Left ventricle myocardium inferior (tissue), 1 donor: Measurements from ENCODE around the gene WDFY4. TPM values are rescaled to one million over a fixed set of nuclear protein-coding genes. Genes with fewer than 3 reads are reported as not detected.

Source experiments
- DNase-seq: peaks from one replicate; pipeline ENCODE4 v3.0.0-alpha.2; 2020
- H3K27ac ChIP-seq: fragments of 200-600 bp; replicated peaks from 2 replicates; pipeline ENCODE4 v1.8.0; 2021
- H3K27me3 ChIP-seq: fragments of 200-600 bp; 2 replicates; pipeline ENCODE4 v1.8.0; 2021; ENCODE audit warnings: low read depth
- H3K36me3 ChIP-seq: fragments of 200-600 bp; 2 replicates; pipeline ENCODE4 v1.8.0; 2021
- H3K4me1 ChIP-seq: fragments of 200-600 bp; 2 replicates; pipeline ENCODE4 v1.8.0; 2021
- H3K4me3 ChIP-seq: fragments of 200-600 bp; 2 replicates; pipeline ENCODE4 v1.8.0; 2021; ENCODE audit warnings: mild to moderate bottlenecking, moderate library complexity
- H3K9me3 ChIP-seq: fragments of 200-600 bp; replicated peaks from 2 replicates; pipeline ENCODE4 v1.8.0; 2021
- intact Hi-C: fragments of 100-400 bp; cut with micrococcal nuclease; formaldehyde crosslinking; loops from one replicate; pipeline ENCODE4 v1.11.0; 2022
- total RNA-seq: library from RNA; stranded (reverse); fragmentation: NEBNext Ultra II Directional; extraction: Animal tissue kit (Norgen Biotek cat#: 25700); gene quantifications from one replicate; pipeline ENCODE4 v1.2.1, GENCODE V29; 2021
- TF ChIP-seq, protein P1 (sequence below): fragments of 200-600 bp; IDR thresholded peaks from 2 replicates; pipeline ENCODE4 v1.8.0; 2021; ENCODE audit warnings: antibody characterized with exemption, mild to moderate bottlenecking, borderline replicate concordance
- donor health status: DM: no; HTN: yes; CAD: no; lungs with severe emphysema.

Gene WDFY4
- total RNA-seq, 1 donor from 2014 or later, result 1.5 TPM

DNA sequence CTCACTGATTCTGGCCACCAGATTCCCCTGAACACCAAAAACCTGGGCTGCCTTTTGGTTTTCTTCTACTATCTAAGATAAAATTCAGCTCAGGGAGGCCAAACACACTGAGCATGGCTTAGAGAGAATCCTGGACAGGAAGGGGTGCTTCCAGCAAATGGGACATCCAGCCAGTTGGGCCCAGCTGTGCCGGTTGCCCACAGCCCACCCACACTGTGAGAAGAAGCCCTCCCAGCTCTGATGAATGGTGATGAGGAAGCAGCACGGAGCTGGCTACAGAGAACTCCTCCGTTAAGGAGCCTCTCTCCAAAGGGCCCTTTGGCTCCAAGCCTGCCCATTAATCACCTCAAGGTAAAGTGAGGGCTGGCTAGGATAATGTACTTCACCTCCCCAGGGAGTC, 239.1 kb downstream of the WDFY4 start:
- TF ChIP-seq, protein P1, sequence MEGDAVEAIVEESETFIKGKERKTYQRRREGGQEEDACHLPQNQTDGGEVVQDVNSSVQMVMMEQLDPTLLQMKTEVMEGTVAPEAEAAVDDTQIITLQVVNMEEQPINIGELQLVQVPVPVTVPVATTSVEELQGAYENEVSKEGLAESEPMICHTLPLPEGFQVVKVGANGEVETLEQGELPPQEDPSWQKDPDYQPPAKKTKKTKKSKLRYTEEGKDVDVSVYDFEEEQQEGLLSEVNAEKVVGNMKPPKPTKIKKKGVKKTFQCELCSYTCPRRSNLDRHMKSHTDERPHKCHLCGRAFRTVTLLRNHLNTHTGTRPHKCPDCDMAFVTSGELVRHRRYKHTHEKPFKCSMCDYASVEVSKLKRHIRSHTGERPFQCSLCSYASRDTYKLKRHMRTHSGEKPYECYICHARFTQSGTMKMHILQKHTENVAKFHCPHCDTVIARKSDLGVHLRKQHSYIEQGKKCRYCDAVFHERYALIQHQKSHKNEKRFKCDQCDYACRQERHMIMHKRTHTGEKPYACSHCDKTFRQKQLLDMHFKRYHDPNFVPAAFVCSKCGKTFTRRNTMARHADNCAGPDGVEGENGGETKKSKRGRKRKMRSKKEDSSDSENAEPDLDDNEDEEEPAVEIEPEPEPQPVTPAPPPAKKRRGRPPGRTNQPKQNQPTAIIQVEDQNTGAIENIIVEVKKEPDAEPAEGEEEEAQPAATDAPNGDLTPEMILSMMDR, result no peak
- Histone ChIP-seq H3K27me3 (no peaks in the 10 kb centered on the region), H3K4me1 (peaks cover 8% of the 10 kb centered on the region), H3K27ac (no peak overlapping the region), H3K36me3 (no peaks in the 10 kb centered on the region), H3K4me3 (no peak overlapping the region), H3K9me3 (no peaks in the 10 kb centered on the region)
- intact Hi-C loops, result no loop called here
- DNase-seq, result no peak

DNA sequence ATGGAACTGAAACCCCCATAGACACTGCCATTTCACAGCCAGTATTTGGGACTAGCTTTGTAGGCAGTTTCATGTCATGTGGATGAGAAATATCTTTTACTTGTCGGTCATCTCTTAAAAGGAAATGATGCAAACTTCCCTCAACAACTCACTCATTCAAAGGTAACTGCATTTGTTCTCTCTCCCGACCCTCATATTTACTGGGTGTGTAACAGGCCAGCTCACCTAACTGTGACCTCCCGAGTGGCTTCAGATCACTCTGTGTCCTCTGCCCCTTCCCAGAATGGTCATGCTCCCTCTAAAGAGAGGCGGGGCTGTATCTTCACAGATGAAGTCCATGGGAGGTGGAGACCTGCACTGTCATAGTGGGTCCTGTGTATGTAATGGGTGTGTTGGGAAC, 240.3 kb downstream of the WDFY4 start:
- Histone ChIP-seq H3K4me3 (no peak overlapping the region), H3K27me3 (no peaks in the 10 kb centered on the region), H3K9me3 (no peaks in the 10 kb centered on the region), H3K27ac (no peak overlapping the region), H3K36me3 (no peaks in the 10 kb centered on the region), H3K4me1 (peaks cover 8% of the 10 kb centered on the region)
- intact Hi-C loops, result no loop called here
- TF ChIP-seq, protein P1, result no peak
- DNase-seq, result no peak

DNA sequence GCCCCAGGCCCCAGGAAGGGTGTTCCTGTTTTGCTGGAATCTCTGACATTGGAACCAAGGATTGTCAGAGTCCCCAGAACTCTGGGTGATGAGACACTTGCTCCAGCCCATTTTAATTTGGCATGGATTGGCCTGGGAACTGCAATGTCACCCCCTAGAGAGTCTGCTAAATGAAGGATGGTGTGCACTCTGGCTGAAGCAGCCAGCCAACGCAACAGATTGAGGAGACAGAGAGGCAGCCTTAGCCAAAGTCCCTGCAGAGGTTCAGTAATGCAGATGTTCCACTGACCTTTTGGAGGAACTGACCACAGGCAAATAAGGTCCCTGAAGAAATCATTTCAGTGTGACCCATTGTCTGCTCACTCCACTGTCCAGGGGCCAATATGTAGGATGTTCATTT, 241.6 kb downstream of the WDFY4 start:
- Histone ChIP-seq H3K27ac (no peak overlapping the region), H3K36me3 (no peaks in the 10 kb centered on the region), H3K9me3 (no peaks in the 10 kb centered on the region), H3K27me3 (no peaks in the 10 kb centered on the region), H3K4me1 (peaks cover 8% of the 10 kb centered on the region), H3K4me3 (no peak overlapping the region)
- intact Hi-C loops, result no loop called here
- no peak for DNase-seq
- TF ChIP-seq, protein P1, result no peak

DNA sequence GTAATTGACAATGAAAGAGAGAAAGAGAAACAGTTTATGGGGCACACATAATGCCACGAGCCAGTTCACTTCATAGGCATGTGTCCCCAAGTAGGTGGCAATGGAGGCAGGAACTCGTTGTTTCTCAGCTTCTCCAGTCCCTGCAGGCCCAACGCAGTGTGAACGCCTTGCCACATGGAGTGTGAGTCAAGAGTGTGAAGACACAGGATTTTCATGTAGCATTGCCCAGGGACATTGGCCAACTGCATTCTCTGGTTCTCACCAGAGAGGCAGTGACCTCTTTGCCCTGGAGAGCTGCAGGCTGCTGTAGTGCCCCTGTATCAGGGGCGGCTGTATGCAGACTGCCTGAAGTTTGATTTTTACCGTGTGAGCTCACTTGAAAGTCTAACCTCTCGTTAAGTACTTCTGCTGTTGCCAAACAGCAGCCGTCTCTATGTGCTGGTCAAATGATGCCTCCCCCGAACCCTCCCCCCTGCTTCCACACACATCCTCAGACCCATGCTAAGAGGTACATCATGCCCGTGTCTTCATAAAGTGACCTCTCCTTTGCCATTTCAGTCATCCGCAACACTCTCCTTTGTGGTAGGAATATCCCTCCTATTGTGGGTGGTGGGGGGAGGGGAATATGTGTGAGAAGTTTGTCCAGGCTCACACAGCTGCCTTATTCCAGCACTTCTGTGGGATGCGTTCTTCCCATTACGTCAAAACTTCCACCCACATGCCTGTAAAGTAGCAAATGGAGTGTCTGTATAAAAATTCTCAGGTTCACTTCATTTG, 242.3 kb downstream of the WDFY4 start:
- no peaks in the 10 kb centered on the region for H3K27me3 ChIP-seq
- intact Hi-C loops, result no loop called here
- H3K27ac ChIP-seq, result no peak overlapping the region
- TF ChIP-seq, protein P1, result no peak
- H3K4me3 ChIP-seq, result no peak overlapping the region
- H3K4me1 ChIP-seq, result peaks cover 8% of the 10 kb centered on the region
- no peaks in the 10 kb centered on the region for H3K36me3 ChIP-seq
- no peaks in the 10 kb centered on the region for H3K9me3 ChIP-seq
- no peak for DNase-seq

DNA sequence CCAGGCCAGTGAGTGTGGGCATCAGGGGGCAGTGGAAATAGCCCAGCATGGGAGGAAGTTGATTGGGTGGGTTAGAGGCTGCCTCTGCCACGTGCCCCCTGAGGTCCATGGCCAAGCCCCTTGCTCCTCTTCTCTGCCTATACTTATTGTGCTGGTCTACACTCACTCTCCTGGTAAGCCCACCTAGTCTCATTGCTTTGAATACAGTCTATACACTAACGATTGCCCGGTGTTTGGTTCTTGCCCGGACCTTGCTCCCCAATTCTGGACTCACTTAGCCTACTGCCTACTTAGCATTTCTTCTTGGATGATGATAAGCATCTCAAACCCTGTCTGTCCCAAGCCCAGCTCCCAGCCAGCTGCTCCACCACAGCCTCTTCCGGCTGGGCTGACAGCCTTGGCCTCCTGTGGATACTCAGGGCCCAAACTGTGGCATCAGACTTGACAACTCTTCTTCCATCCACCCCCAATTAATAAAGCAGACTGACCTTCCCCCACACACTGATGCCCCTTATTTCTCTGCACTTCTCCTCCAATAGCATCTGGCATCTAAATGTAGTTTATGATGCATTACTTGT, 244.8 kb downstream of the WDFY4 start:
- no peak for DNase-seq
- Histone ChIP-seq H3K27ac (no peak overlapping the region), H3K4me3 (no peak overlapping the region), H3K9me3 (no peaks in the 10 kb centered on the region), H3K27me3 (no peaks in the 10 kb centered on the region), H3K36me3 (no peaks in the 10 kb centered on the region), H3K4me1 (peaks cover 8% of the 10 kb centered on the region)
- TF ChIP-seq, protein P1, result no peak
- intact Hi-C loops, result no loop called here
